PC-3 (cell line): ENCODE results near the gene CASP10.

Experiments used
- CTCF ChIP-seq: fragments of 300-600 bp; sonication (generic); conservative IDR thresholded peaks from 2 replicates; pipeline ENCODE4 v1.5.1; 2017; ENCODE audit warnings: antibody characterized with exemption, low read depth, mild to moderate bottlenecking, low read length
- EZH2 ChIP-seq: fragments of 300-600 bp; sonication (generic); IDR thresholded peaks from one replicate; pipeline ENCODE4 v1.6.1; 2017; ENCODE audit warnings: antibody characterized with exemption, mild to moderate bottlenecking, low read length; ENCODE audit not compliant: unreplicated experiment
- EZH2phosphoT487 ChIP-seq: fragments of 300-600 bp; sonication (generic); IDR thresholded peaks from 2 replicates; pipeline ENCODE4 v1.6.1; 2018; ENCODE audit warnings: mild to moderate bottlenecking, antibody characterized with exemption, low read length, borderline replicate concordance

- TF ChIP-seq CTCF (no peak), EZH2 (no peak), EZH2phosphoT487 (no peak)
These were observed 76.0 kb downstream of the CASP10 start for GRCh38 chr2:201258666-201259615.
